GM19035 (cell line): Measurements from ENCODE around the gene DAND5.

ENCODE experiments used
- ATAC-seq: cut with Tn5 transposase; IDR thresholded peaks from one replicate; pipeline ENCODE4 v1.9.1; 2021; ENCODE audit not compliant: unreplicated experiment

DAND5 gene

GRCh38 chr19:13007292-13008045 lies 38.1 kb downstream of the DAND5 start:
- ATAC-seq = no peak

DNA sequence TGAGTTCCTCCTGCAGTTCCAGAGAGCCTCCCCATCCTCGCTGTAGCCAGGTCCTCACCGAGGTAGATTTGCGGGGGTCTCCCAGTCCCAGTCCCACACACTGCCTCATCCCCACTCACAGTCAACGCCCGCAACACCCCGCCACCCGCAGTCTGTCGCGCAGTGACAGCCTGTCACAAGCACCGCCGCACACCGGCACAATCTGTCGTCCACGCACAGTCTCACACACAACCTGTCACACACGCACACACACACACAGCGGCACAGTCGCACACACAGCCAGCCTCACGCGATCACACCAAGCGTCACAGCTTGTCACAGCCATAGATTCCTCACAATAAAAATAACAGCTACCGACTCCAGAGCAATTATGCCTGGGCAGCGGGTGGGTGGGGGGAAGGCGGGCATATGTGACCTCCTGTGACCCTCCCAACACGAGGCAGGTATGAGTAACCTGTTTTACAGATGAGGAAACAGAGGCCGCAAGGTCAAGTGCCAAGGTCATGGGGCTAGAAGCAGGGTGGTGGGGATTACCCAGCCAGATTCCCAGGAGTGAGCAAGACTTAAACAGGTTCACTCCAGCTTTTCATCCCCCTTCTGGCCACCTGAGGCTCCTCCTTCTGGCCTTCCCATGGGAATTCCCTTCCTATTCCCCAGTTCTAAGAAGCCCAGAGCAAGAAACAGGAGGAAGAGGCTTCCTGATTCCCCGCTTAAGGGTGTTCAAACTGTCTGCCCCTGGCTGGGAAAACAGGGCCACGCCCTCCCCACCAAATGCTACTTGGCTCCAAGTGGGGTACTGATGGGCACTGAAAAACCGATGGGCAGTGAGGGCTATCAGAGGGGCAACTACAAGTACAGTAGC lies 39.8 kb downstream of the DAND5 start:
- ATAC-seq = no peak

DNA sequence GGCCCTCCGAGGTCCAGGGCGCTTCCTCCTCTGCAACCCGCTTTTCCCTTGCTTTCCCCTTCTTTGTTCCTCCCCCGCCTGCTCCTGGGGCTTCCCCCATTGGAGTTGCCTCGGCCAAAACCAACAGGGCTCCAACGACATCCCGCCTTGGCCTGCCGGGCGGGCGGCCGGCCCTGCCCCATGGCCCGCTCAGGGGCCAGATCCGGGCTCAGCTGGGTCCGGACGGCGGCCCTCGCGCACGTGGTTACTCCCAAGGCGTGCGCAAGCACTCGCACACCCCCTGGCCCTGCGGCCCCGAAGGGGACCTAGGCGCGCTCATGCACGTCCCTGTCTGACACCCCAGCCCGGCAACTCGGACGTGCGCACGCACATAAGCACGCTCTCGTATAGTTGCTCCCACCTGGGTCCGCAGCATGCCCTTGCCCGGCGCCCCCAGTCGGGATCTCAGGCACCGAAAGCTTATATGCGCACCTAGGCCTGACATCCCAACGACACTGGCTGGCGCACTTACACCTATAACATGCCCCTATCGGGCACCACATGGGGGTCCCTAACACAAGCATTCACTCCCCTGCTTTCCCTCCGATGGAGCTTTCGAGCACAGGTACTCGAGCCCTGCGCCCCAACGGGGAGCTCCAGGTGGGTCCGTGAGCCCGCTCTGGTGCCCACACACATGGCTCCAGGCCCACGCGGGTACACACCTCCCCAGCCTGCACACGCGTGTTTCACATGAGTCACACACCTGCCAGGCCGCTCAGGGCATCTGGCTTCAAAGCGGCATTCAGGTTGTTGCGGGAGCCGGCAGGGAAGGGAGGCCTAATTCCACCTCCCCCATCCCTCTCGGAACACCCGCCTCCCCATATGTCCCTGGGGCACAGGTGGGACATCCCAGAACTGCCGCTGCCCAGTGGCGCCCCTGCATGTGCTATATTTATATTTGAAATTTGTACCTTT lies 40.9 kb downstream of the DAND5 start:
- no peak for ATAC-seq

DNA sequence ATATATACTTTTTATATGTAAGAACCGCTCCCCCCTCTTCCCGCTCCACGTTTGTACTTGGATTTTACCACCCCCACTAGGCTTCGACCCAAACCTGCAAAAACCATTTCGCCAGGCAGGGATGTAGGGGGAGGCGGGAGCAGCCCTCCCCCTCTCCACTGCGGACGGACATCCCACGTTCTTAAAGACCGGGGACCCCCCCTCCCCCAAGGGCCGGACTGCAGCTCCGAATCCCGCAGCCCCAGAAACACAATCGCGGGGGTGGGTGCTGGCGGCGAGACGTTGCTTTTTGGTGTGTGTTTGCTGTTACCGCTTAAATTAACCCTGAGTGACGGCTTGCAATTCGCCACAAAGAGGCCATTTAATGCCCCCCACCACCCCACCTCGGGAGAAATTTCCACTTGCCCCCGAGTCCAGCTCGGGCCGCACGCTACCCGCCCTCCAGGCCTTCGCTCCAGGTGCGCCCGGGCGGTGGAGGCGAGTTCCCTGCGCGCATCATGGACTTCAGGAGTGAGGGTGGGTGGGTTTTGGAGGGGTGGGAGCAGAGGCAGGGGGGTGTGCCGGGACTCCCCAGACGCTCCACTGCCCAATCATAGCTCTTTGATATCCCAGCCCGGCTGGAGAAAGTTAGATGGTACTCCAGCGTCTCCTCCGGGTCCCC lies 41.7 kb downstream of the DAND5 start:
- ATAC-seq = no peak

DNA sequence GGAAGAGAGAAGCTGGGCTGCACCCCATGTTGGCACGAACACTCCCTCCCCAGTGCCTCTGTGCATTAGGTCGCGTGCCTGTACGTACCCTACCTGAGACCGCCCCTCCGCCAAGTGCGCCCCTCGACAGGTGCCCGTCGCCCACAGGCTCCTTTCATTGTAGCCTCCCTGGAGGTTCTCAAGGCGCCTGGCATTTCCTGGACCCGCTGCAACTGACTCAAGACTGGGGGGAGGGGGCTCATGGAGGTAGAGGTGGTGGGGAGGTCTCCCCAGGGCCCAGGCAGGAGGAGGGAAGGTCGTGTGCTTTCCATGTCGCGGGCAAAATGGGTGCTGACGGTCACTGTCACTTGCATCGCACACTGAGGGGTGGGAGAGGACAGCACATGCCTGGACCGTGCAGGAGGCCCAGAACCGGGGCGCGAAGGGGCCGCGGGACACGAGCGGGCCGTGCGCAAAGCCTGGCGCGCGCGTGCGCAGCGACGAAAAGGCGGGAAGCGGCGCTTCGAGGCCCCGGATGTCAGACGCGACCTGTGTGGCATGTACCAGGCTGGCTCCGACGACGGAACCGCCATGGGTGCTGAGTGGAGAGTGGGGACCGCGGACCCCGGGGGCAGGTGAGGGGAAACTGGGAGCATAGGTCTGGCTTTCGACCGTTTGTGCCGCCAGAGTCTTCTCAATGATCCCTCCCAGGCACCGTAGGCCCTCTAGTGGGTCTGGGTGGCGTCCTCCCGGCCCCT lies 42.4 kb downstream of the DAND5 start:
- no peak for ATAC-seq

DNA sequence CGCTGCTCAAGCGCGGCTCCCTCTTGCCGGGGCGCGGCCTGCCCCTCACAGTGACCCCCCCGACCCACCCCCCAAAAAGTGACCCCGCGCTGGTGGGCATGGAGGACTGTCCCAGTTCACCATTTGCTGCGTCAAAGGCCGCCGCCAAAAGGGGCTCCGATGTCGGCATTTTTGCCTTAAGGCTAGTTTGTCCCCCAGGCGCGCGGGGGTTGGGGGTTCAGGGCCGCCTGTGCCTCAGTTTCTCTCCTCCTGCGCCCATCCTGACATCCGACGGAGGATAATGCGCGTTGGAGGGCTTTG lies 43.0 kb downstream of the DAND5 start:
- ATAC-seq = no peak

- ATAC-seq = no peak
Measured at GRCh38 chr19:13012690-13013608, 43.6 kb downstream of the DAND5 start.

DNA sequence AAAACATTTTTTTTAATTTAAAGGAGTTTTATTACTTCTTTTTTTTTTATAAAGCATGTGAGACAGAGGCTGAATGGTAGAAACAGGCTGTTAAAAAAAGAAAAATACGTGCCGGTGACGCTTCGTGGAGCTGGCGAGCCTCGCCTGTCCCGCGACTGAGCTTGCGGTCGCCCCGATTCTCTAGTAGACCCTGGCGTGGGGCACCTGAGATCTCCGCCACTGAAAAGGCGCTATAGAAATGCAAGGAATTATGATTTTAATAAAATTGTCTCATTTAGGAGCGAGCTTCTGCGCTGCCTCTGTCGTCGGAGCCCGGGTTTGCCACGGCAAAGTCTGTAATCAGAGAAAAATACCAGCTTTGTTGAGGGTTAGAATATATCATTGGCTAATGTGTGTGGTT lies 44.3 kb downstream of the DAND5 start:
- ATAC-seq = no peak

DNA sequence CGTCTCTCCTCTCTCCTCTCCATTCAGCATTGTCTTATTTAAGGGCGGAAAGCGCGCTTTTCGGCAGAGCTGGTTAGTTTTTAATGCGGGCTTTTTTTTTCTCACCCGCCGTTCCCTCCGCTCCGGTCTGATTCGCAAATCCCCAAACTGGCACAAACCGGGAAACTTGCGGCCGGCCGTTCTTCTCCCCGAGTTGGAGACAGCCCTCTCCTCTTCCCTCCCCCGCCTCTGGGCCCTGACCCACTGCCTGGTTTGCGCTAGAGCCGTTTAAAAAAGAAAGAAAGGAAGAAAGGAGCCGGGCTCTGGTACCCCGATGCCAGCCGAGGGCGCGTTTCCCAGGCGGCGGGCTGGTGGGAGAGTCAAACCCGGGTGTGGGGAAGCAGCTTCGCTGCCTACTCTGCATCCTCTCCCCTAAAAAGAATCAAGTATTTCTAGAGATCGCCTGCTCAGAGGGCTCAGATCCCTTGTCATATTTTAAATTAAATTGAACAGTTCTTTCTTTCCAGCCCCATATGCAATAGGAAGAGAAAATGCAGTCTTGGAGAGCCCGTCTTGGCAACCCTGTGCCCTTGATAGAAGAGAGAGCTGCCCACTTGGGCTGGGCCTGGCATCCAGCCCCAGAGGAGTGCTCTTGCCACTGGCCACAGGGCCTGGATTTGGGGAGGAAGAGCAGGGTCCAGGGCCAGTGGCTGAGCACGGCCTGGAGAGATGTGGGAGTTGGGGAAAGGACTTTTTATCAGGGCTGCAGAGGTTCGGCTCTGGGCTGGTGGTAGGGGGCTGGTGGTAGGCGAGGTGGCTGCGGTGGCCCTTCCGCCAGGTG lies 44.9 kb downstream of the DAND5 start:
- ATAC-seq = no peak

GRCh38 chr19:13014921-13015280 lies 45.5 kb downstream of the DAND5 start:
- ATAC-seq = no peak

- ATAC-seq = no peak
Measured at GRCh38 chr19:13015361-13016223, 46.2 kb downstream of the DAND5 start.

- ATAC-seq = no peak
Measured at GRCh38 chr19:13016245-13016627, 46.9 kb downstream of the DAND5 start.

DNA sequence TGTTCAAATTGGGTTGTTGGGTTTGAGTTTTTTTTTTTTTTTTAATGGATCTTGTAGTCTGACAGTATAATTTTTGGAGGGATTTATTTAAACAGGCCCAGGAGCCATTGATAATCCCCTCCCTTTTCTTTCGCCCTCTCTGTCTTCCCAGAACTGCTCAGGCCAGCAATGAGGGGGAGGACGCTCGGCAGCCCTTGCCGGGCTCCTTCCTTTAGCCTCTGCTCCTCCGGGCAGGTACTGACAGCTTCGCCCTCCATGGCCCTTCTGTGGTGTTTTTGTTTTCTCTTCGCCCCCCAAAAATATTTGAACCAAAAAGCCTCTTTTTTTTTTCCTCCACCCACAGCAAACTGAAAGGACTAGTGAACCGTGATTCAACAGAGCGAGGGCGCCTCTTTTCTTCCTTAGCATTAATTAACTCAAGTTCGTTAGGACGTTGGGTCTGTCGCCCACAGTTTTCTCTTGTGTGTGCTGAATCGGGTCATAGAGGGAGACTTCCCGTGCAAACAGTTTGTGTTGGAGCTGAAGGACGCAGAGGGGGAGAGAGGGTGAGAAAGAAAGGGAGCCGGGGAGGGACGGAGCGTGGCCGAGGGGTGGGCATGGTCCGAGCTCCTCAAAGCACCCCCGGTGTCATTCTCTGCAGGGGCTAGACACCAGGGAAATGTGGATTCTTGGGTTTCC lies 47.4 kb downstream of the DAND5 start:
- no peak for ATAC-seq

GRCh38 chr19:13017306-13018034 lies 48.1 kb downstream of the DAND5 start:
- ATAC-seq = no peak

GRCh38 chr19:13018035-13018914 lies 48.9 kb downstream of the DAND5 start:
- ATAC-seq = no peak
